Measurements from ENCODE around the gene FAM107B. TPM values are rescaled to one million over a fixed set of nuclear protein-coding genes. Genes with fewer than 3 reads are reported as not detected.

Gene FAM107B
- total RNA-seq, 3 donors from 2014 or later: 104 to 131 (median 114) TPM

DNA sequence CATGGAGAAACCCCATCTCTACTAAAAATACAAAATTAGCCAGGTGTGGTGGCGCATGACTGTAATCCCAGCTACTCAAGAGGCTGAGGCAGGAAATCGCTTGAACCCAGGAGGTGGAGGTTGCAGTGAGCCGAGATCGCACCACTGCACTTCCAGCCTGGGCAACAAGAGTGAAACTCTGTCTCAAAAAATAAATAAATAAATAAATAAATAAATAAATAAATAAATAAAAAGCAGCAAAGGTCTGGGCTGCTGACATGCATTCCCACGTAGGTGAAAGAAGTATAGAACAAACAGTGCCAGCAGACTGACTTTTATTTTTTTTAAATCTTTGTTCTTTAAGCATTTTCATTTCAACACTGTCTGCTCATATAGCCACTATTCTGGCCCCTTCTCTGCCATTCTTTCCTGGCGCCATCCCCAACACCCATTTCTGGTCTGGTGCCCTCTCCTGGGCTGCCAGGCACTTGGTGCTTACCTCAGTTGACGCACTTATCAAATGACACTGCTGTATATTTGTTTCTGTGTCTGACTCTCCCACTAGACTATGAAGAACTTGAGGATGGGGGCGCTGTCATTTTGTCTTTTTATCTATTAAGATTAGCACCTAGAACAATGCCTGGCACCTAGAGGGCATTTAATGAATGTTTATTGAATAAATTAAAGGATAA is 15.6 kb downstream of the FAM107B start:
- Mint-ChIP-seq H3K27me3 (ENCODE audit: low read depth) (no peaks in the 10 kb centered on the region), H3K9me3 (no peaks in the 10 kb centered on the region), H3K4me3 (no peak overlapping the region), H3K36me3 (ENCODE audit: insufficient read depth) (no peaks in the 10 kb centered on the region), H3K4me1 (ENCODE audit: low read depth) (peaks cover 9% of the 10 kb centered on the region)
- peak in 1 of 2 donors; percentile 28 for ATAC-seq
- DNase-seq: peak; percentile 20

- Mint-ChIP-seq H3K36me3 (ENCODE audit: insufficient read depth) (no peaks in the 10 kb centered on the region), H3K27me3 (ENCODE audit: low read depth) (no peaks in the 10 kb centered on the region), H3K9me3 (no peaks in the 10 kb centered on the region), H3K4me3 (no peak overlapping the region), H3K4me1 (ENCODE audit: low read depth) (peaks cover 9% of the 10 kb centered on the region)
- ATAC-seq: no peak
- no peak for DNase-seq
Observed at GRCh38 chr10:14758451-14758850, 16.2 kb downstream of the FAM107B start.

DNA sequence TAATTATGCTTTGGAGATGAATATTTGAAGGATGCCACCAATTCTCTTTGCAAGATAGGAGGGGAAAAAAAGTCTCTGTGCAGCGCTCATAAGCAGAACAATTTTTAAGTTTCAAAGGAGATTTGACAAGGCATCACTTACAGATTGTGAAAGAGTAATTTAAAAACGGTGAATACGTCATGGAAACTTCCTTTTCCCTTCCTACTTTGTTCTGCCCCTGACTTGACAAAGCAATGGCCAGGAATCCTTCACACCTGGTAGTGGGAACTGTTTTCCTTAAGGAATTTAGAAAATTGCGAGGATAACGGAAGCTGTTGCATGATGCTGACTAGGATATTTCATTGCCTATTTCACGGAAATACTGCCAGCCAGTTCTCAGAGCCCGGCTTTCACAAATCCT is 16.7 kb downstream of the FAM107B start:
- Mint-ChIP-seq H3K4me1 (ENCODE audit: low read depth) (peaks cover 9% of the 10 kb centered on the region), H3K9me3 (no peaks in the 10 kb centered on the region), H3K27me3 (ENCODE audit: low read depth) (no peaks in the 10 kb centered on the region), H3K36me3 (ENCODE audit: insufficient read depth) (no peaks in the 10 kb centered on the region), H3K4me3 (no peak overlapping the region)
- ATAC-seq: no peak
- DNase-seq: no peak

DNA sequence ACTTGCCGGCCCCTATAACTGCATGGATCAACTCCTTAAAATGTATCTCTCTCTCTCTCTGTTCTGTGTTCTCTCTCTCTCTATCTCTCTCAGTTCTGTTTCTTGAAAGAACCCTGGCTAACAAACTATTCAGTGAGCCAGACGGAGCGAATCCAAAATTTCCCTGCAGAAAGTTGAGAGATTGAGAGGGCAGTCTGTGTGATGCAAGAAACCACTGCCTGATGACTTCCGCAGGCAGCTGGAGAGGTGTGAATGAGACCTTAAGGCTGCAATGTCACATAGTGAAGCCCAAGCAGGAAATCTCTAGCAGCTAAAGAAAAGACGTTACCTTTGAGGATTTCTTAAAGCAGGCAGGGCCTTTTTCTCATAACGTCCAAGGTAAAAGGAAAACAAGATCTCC is 17.3 kb downstream of the FAM107B start:
- ATAC-seq: no peak
- Mint-ChIP-seq H3K4me3 (no peak overlapping the region), H3K36me3 (ENCODE audit: insufficient read depth) (no peaks in the 10 kb centered on the region)

DNA sequence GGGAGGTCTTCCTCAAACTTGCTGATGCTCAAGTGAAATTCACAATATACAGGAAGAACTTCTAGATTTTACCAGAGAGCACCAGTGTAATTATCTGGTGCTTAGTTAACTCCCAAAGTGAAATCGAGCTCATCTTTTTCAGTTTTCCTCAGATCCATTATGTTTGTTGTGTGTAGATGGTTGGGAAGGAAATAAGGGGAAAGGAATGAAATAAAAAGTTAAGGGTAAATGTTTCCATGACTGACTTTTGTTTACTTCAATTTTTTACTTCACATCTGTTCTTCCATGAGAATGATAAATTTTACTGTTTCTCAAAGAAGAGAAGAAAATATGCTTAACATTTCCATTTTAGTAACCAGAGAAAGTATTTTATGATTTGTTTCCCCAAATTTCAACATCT is 21.3 kb downstream of the FAM107B start:
- Mint-ChIP-seq H3K9me3 (no peaks in the 10 kb centered on the region), H3K27me3 (ENCODE audit: low read depth) (no peaks in the 10 kb centered on the region), H3K36me3 (ENCODE audit: insufficient read depth) (no peaks in the 10 kb centered on the region), H3K4me1 (ENCODE audit: low read depth) (peaks cover 13% of the 10 kb centered on the region), H3K4me3 (no peak overlapping the region)
- ATAC-seq (no peak), DNase-seq (no peak)

More for the DNA sequence above, 17.3 kb downstream of the FAM107B start:
- H3K27me3 Mint-ChIP-seq (ENCODE audit: low read depth): no peaks in the 10 kb centered on the region
- H3K4me1 Mint-ChIP-seq (ENCODE audit: low read depth): peaks cover 9% of the 10 kb centered on the region
- DNase-seq: no peak
- H3K9me3 Mint-ChIP-seq: no peaks in the 10 kb centered on the region

- H3K36me3 Mint-ChIP-seq (ENCODE audit: insufficient read depth): no peaks in the 10 kb centered on the region
- no peaks in the 10 kb centered on the region for H3K27me3 Mint-ChIP-seq (ENCODE audit: low read depth)
- no peak for ATAC-seq
- H3K4me1 Mint-ChIP-seq (ENCODE audit: low read depth): peaks cover 5% of the 10 kb centered on the region
- H3K4me3 Mint-ChIP-seq: no peak overlapping the region
- no peak for DNase-seq
- peaks cover 1% of the 10 kb centered on the region for H3K9me3 Mint-ChIP-seq
Observed at GRCh38 chr10:14751921-14752320, 22.8 kb downstream of the FAM107B start.

- Mint-ChIP-seq H3K4me1 (ENCODE audit: low read depth) (peaks cover 5% of the 10 kb centered on the region), H3K27me3 (ENCODE audit: low read depth) (no peaks in the 10 kb centered on the region), H3K9me3 (peaks cover 4% of the 10 kb centered on the region), H3K4me3 (no peak overlapping the region), H3K36me3 (ENCODE audit: insufficient read depth) (no peaks in the 10 kb centered on the region)
- ATAC-seq (no peak), DNase-seq (no peak)
Observed at GRCh38 chr10:14751014-14751896, 23.4 kb downstream of the FAM107B start.

GRCh38 chr10:14749070-14749809 is 25.5 kb downstream of the FAM107B start:
- no peaks in the 10 kb centered on the region for H3K27me3 Mint-ChIP-seq (ENCODE audit: low read depth)
- H3K4me3 Mint-ChIP-seq: no peak overlapping the region
- peaks cover 6% of the 10 kb centered on the region for H3K4me1 Mint-ChIP-seq (ENCODE audit: low read depth)
- peaks cover 4% of the 10 kb centered on the region for H3K9me3 Mint-ChIP-seq
- no peaks in the 10 kb centered on the region for H3K36me3 Mint-ChIP-seq (ENCODE audit: insufficient read depth)
- DNase-seq: no peak
- no peak for ATAC-seq

DNA sequence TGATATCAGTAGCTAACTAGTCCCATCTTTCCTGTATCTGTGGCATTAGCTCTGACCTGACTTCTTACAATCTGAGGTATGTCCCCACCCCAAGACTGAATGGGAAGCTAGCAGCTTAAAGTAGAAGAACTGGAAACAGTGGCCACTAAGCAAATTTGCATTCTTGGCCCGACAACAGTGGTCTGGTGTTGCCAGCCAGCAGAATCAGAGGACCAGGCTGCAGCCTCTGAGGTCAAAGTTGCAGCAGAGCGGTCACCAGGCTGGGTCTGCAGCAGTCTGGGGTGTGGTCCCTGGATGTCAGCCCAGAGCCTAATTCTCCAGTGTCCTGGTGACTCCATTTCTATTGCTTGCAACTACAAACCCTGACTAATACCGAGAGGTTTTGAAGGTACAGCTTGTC is 26.3 kb downstream of the FAM107B start:
- Mint-ChIP-seq H3K27me3 (ENCODE audit: low read depth) (no peaks in the 10 kb centered on the region), H3K36me3 (ENCODE audit: insufficient read depth) (no peaks in the 10 kb centered on the region), H3K9me3 (peaks cover 4% of the 10 kb centered on the region), H3K4me1 (ENCODE audit: low read depth) (peaks cover 14% of the 10 kb centered on the region), H3K4me3 (no peak overlapping the region)
- DNase-seq: no peak
- no peak for ATAC-seq

DNA sequence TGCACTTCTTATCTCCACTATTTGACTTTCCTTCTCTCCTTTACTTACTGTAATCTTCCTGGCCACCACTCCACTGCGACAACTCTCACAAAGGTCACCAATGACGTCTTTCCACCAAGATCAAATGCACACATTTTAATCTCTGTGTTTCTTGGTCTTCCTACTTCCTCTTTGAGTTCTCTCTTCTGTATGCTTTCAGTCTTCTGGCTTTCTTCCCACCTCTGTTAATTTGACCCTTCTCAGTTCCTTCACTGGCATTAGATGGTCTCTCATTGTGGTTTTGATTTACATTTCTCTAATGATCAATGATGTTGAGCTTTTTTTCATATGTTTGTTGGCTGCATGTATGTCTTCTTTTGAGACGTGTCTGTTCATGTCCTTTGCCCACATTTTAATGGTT is 31.9 kb downstream of the FAM107B start:
- H3K9me3 Mint-ChIP-seq: peaks cover 13% of the 10 kb centered on the region
- peaks cover 24% of the 10 kb centered on the region for H3K4me1 Mint-ChIP-seq (ENCODE audit: low read depth)
- DNase-seq (no peak), ATAC-seq (peak; percentile 52 to 53)
- no peaks in the 10 kb centered on the region for H3K36me3 Mint-ChIP-seq (ENCODE audit: insufficient read depth)
- H3K27me3 Mint-ChIP-seq (ENCODE audit: low read depth): no peaks in the 10 kb centered on the region
- H3K4me3 Mint-ChIP-seq: no peak overlapping the region

DNA sequence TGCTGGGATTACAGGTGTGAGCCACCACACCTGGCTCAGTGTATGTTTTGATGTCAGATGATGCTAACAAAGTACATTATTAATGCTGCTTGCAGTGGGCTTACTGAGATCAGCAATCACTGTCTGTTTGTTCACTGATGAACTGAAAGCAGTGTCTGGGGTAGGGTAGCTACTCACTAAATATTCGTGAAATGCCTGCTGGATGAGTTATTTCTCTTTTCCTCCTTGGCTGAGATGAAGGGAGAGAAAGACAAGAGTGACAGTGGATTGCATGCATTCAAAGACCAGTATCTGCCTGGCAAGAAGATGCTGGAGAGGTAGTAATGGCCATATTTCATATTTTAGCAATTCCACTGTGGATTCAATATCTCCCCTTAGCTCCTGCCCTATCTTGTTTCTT is 32.3 kb downstream of the FAM107B start:
- Mint-ChIP-seq H3K4me1 (ENCODE audit: low read depth) (peaks cover 26% of the 10 kb centered on the region), H3K4me3 (no peak overlapping the region), H3K36me3 (ENCODE audit: insufficient read depth) (no peaks in the 10 kb centered on the region), H3K9me3 (peaks cover 13% of the 10 kb centered on the region), H3K27me3 (ENCODE audit: low read depth) (no peaks in the 10 kb centered on the region)
- DNase-seq: no peak
- no peak for ATAC-seq

GRCh38 chr10:14740684-14741247 is 33.9 kb downstream of the FAM107B start:
- no peak overlapping the region for H3K4me3 Mint-ChIP-seq
- no peak for DNase-seq
- H3K9me3 Mint-ChIP-seq: peaks cover 9% of the 10 kb centered on the region

DNA sequence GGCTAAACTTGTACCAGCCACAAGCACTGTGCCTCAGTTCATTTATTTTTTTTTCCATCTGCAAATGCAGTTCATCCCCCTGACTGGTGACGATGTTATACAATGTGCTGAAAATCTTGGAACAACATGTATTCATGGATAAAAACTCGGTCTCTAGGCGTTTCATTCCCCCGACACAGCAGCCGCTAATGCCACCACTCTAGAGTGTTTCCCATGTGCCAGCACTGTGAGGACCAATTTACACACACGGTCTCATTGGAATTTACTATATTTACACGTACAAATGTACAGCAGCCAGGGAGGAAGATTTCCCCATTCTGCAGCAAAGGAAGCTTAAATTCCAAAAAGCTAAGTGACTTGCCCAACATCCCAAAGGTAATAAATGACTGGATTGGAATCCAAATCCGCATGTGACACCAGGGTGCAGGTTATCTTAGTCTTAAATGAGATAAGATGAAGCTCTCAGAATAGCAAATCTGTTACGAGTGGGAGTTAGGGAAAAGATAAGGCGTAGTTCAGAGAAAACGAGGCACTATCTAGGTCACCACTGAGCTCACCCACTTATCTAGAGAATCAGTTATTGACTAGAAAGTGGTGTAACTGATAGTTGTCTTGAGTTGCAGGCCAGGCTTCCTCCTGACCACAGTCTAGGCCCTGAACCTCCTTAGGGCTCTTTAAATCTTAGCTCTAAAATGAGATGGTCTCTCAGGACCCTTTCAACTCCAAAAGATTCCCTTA is 36.7 kb downstream of the FAM107B start:
- no peak for ATAC-seq
- Mint-ChIP-seq H3K4me1 (ENCODE audit: low read depth) (peaks cover 24% of the 10 kb centered on the region), H3K27me3 (ENCODE audit: low read depth) (no peaks in the 10 kb centered on the region), H3K4me3 (no peak overlapping the region), H3K36me3 (ENCODE audit: insufficient read depth) (no peaks in the 10 kb centered on the region), H3K9me3 (peaks cover 9% of the 10 kb centered on the region)
- DNase-seq: no peak

More at GRCh38 chr10:14740684-14741247, 33.9 kb downstream of the FAM107B start:
- Mint-ChIP-seq H3K4me1 (ENCODE audit: low read depth) (peaks cover 37% of the 10 kb centered on the region), H3K36me3 (ENCODE audit: insufficient read depth) (no peaks in the 10 kb centered on the region), H3K27me3 (ENCODE audit: low read depth) (no peaks in the 10 kb centered on the region)
- no peak for ATAC-seq

Data from activated T-cell treated with anti-CD3 and anti-CD28 coated beads, Interleukin-2, amount 50 U/mL, for 4 hours (primary cell).